Uterus (tissue), 2 donors: ENCODE results near the gene GPR22.

Source experiments
- POLR2A ChIP-seq, 2 donors: fragments of 450-650 bp; IDR thresholded peaks; one replicate each; pipeline ENCODE4 v1.6.1; 2016; ENCODE audit warnings: antibody characterized with exemption in 2 of 2, mild to moderate bottlenecking in 1 of 2, moderate library complexity in 1 of 2
- TF ChIP-seq, protein P1 (sequence below), 4 experiments: fragments of 200-600 bp in 2 of 4; fragments of 450-650 bp in 2 of 4; sonication (generic) in 2 of 4; IDR thresholded peaks; one replicate each; pipeline ENCODE4 v1.5.1; 2016 to 2019; ENCODE audit warnings: antibody characterized with exemption in 4 of 4, mild to moderate bottlenecking in 2 of 4, moderate library complexity in 1 of 4

DNA sequence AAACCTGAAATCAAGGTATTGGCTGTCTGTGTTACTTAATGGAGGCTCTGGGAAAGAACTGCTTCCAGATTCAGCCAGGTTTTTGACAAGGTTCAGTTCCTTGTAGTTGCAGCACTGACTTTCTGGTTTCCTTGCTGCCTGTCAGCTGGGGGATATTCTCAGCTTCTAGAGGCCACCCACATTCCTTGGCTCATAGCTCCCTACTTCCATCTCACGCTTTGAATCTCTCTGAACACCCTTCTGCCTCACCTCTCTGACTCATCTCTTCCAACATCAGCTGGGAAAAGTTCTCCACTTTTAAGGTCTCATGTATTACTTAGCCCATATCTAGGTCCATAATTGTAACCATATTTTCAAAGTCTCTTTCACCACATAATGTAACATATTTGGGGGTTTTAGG is 22.9 kb upstream of the GPR22 start:
- TF ChIP-seq, protein P1, sequence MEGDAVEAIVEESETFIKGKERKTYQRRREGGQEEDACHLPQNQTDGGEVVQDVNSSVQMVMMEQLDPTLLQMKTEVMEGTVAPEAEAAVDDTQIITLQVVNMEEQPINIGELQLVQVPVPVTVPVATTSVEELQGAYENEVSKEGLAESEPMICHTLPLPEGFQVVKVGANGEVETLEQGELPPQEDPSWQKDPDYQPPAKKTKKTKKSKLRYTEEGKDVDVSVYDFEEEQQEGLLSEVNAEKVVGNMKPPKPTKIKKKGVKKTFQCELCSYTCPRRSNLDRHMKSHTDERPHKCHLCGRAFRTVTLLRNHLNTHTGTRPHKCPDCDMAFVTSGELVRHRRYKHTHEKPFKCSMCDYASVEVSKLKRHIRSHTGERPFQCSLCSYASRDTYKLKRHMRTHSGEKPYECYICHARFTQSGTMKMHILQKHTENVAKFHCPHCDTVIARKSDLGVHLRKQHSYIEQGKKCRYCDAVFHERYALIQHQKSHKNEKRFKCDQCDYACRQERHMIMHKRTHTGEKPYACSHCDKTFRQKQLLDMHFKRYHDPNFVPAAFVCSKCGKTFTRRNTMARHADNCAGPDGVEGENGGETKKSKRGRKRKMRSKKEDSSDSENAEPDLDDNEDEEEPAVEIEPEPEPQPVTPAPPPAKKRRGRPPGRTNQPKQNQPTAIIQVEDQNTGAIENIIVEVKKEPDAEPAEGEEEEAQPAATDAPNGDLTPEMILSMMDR (IDR thresholded peaks at IDR 0.05), result no peak
- TF ChIP-seq POLR2A (IDR thresholded peaks at IDR 0.05), result no peak
